ENCODE measurements around the gene TSPAN4. TPM values are rescaled to one million over a fixed set of nuclear protein-coding genes. Genes with fewer than 3 reads are reported as not detected.

TSPAN4 gene
- total and polyA plus RNA-seq, 2 of the 13 experiments (the other 11 are each of a cell fraction or from before 2014, with no cell fraction given): 31.7 to 68.3 TPM

DNA sequence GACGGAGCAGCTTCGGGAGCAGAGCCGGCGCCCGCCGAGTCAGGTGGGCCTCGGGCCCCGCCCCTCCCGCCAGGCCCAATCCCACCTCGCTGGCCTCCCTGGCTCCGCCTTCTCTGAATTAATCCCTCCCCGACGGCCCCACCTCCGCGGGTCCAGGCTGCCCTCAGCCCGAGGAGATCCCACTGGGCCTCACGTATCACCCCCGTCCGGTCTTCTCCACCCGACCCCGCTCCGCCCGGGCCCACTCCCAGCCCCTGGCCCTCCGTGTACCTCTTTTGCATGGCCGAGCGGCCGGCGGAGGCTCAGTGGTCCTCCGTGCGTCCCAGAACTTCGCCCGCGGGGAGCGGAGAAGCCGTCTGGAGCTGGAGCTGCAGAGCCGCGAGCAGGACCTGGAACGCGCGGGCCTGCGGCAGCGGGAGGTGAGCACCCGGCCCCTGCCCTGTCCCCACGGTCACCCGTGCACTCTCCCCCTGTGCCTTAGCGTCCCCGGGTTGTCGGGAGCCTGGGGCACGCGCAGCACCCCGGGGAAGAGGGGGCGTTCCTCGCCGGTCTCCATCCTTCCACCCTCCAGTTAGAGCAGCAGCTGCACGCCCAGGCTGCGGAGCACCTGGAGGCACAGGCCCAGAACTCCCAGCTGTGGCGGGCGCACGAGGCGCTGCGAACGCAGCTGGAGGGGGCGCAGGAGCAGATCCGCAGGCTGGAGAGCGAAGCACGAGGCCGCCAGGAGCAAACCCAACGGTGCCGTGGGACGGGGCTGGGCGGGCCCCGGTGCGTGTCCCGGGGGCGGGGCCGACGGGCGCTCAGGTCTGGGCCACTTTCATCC is 12.1 kb upstream of the TSPAN4 start (continued):
- TF ChIP-seq, protein P1, sequence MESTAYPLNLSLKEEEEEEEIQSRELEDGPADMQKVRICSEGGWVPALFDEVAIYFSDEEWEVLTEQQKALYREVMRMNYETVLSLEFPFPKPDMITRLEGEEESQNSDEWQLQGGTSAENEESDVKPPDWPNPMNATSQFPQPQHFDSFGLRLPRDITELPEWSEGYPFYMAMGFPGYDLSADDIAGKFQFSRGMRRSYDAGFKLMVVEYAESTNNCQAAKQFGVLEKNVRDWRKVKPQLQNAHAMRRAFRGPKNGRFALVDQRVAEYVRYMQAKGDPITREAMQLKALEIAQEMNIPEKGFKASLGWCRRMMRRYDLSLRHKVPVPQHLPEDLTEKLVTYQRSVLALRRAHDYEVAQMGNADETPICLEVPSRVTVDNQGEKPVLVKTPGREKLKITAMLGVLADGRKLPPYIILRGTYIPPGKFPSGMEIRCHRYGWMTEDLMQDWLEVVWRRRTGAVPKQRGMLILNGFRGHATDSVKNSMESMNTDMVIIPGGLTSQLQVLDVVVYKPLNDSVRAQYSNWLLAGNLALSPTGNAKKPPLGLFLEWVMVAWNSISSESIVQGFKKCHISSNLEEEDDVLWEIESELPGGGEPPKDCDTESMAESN (CRISPR knock-in tag; conservative IDR thresholded peaks at IDR 0.05): 0 out of 2 replicates have a peak, but pooled peaks have one; percentile 20
- TF ChIP-seq NFYB (CRISPR knock-in tag; IDR thresholded peaks at IDR 0.05): peak; percentile 61; the same call in 1 of the 2 replicates
- no peak for TF ChIP-seq ZNF501 (CRISPR knock-in tag; IDR thresholded peaks at IDR 0.05)
- TF ChIP-seq ZNF350 (CRISPR knock-in tag; IDR thresholded peaks at IDR 0.05; ENCODE audit: borderline replicate concordance, low read depth): 0 out of 2 replicates have a peak, but pooled peaks have one; percentile 22
- TF ChIP-seq, protein P2, sequence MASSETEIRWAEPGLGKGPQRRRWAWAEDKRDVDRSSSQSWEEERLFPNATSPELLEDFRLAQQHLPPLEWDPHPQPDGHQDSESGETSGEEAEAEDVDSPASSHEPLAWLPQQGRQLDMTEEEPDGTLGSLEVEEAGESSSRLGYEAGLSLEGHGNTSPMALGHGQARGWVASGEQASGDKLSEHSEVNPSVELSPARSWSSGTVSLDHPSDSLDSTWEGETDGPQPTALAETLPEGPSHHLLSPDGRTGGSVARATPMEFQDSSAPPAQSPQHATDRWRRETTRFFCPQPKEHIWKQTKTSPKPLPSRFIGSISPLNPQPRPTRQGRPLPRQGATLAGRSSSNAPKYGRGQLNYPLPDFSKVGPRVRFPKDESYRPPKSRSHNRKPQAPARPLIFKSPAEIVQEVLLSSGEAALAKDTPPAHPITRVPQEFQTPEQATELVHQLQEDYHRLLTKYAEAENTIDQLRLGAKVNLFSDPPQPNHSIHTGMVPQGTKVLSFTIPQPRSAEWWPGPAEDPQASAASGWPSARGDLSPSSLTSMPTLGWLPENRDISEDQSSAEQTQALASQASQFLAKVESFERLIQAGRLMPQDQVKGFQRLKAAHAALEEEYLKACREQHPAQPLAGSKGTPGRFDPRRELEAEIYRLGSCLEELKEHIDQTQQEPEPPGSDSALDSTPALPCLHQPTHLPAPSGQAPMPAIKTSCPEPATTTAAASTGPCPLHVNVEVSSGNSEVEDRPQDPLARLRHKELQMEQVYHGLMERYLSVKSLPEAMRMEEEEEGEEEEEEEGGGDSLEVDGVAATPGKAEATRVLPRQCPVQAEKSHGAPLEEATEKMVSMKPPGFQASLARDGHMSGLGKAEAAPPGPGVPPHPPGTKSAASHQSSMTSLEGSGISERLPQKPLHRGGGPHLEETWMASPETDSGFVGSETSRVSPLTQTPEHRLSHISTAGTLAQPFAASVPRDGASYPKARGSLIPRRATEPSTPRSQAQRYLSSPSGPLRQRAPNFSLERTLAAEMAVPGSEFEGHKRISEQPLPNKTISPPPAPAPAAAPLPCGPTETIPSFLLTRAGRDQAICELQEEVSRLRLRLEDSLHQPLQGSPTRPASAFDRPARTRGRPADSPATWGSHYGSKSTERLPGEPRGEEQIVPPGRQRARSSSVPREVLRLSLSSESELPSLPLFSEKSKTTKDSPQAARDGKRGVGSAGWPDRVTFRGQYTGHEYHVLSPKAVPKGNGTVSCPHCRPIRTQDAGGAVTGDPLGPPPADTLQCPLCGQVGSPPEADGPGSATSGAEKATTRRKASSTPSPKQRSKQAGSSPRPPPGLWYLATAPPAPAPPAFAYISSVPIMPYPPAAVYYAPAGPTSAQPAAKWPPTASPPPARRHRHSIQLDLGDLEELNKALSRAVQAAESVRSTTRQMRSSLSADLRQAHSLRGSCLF (CRISPR knock-in tag; IDR thresholded peaks at IDR 0.05; ENCODE audit: borderline replicate concordance): no peak
- TF ChIP-seq SRF (IDR thresholded peaks at IDR 0.05; ENCODE audit: low read depth, low read length): no peak
- TF ChIP-seq ZNF549 (CRISPR knock-in tag; IDR thresholded peaks at IDR 0.05): no peak
- TF ChIP-seq, protein P3, sequence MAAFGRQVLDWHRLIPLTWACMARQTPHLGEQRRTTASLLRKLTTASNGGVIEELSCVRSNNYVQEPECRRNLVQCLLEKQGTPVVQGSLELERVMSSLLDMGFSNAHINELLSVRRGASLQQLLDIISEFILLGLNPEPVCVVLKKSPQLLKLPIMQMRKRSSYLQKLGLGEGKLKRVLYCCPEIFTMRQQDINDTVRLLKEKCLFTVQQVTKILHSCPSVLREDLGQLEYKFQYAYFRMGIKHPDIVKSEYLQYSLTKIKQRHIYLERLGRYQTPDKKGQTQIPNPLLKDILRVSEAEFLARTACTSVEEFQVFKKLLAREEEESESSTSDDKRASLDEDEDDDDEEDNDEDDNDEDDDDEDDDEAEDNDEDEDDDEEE (CRISPR knock-in tag; IDR thresholded peaks at IDR 0.05): no peak; the same call in 1 of the 2 replicates
- TF ChIP-seq, protein P4, sequence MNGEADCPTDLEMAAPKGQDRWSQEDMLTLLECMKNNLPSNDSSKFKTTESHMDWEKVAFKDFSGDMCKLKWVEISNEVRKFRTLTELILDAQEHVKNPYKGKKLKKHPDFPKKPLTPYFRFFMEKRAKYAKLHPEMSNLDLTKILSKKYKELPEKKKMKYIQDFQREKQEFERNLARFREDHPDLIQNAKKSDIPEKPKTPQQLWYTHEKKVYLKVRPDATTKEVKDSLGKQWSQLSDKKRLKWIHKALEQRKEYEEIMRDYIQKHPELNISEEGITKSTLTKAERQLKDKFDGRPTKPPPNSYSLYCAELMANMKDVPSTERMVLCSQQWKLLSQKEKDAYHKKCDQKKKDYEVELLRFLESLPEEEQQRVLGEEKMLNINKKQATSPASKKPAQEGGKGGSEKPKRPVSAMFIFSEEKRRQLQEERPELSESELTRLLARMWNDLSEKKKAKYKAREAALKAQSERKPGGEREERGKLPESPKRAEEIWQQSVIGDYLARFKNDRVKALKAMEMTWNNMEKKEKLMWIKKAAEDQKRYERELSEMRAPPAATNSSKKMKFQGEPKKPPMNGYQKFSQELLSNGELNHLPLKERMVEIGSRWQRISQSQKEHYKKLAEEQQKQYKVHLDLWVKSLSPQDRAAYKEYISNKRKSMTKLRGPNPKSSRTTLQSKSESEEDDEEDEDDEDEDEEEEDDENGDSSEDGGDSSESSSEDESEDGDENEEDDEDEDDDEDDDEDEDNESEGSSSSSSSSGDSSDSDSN (CRISPR knock-in tag; IDR thresholded peaks at IDR 0.05): peak; percentile 72; the same call in 1 of the 2 replicates
- peak; percentile 59; the same call in 1 of the 2 replicates for TF ChIP-seq ZMYM2 (CRISPR knock-in tag; IDR thresholded peaks at IDR 0.05)
- TF ChIP-seq FOXP1 (IDR thresholded peaks at IDR 0.05): no peak
- no peak for TF ChIP-seq FOXP1 (CRISPR knock-in tag; IDR thresholded peaks at IDR 0.05)
- TF ChIP-seq FOXK2 (IDR thresholded peaks at IDR 0.05): no peak
- 0 out of 2 replicates have a peak, but pooled peaks have one; percentile 38 for TF ChIP-seq TGIF2 (CRISPR knock-in tag; IDR thresholded peaks at IDR 0.05)
- TF ChIP-seq KLF12 (CRISPR knock-in tag; IDR thresholded peaks at IDR 0.05; ENCODE audit: borderline replicate concordance): no peak
- peak; percentile 55; the same call in 1 of the 2 replicates for TF ChIP-seq ARNT2 (CRISPR knock-in tag; IDR thresholded peaks at IDR 0.05; ENCODE audit: low read depth)
- TF ChIP-seq HNRNPL (IDR thresholded peaks at IDR 0.05; ENCODE audit: low read depth, low read length): no peak
- peak; percentile 42; the same call in 1 of the 2 replicates for TF ChIP-seq RFXAP (CRISPR knock-in tag; IDR thresholded peaks at IDR 0.05; ENCODE audit: borderline replicate concordance)
- peak; percentile 18; the same call in 1 of the 2 replicates for TF ChIP-seq ISL2 (CRISPR knock-in tag; IDR thresholded peaks at IDR 0.05)
- TF ChIP-seq HOXD1 (CRISPR knock-in tag; IDR thresholded peaks at IDR 0.05): 0 out of 2 replicates have a peak, but pooled peaks have one; percentile 19
